Measurements from ENCODE around the gene CD9.

Gene CD9

GRCh38 chr12:6273541-6274230, 73.5 kb downstream of the CD9 start:
- DNase-seq (ENCODE audit: low read depth in 1 of 2, low spot score in 1 of 2) = no peak

DNA sequence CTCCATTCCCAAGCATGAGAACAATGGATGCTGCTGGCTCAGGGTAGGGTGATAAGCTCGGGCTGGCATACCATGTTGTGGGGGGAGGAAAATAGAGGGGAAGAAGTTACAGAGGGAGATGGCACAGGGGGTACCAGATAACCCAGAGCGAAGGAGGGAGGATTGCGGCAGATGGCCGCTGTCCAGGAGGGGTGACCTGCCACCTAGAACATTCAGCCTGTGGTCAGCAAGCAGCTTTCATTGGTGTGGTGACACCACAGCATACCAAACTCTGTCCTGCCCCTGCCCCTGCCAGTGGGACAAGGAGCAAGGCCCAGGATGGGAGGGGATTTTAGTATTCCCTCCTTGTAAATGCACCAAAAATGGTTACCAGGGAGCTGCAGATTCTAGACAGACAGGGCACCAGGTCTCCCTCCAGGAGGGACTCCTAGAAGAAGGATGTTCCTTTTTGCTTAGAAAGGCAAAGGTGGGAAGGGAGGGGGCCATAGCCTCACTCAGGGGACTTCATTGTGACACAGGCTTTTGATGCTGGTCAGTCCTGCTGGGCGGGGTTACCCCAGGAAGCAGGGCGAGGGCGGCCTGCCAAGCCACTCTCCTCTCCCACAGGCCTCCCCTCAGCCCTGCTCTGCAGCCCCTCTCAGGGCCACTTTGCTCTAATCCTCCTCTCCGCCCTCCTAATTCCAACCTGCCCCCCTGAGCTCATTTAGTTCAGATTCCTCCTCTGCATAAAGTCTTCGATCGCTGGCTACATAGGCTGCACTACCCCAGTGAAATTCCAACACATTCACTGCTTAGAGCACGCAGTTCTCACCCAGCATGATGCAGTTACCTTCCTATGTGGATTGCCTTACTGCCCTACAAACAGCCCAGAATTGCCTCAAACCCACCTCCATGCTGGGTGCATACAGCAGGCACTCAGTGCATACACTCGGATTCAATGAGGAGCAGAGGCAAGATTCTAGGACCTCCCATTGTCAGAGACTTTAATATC, 74.3 kb downstream of the CD9 start:
- no peak for DNase-seq (ENCODE audit: low read depth in 1 of 2, low spot score in 1 of 2)

DNA sequence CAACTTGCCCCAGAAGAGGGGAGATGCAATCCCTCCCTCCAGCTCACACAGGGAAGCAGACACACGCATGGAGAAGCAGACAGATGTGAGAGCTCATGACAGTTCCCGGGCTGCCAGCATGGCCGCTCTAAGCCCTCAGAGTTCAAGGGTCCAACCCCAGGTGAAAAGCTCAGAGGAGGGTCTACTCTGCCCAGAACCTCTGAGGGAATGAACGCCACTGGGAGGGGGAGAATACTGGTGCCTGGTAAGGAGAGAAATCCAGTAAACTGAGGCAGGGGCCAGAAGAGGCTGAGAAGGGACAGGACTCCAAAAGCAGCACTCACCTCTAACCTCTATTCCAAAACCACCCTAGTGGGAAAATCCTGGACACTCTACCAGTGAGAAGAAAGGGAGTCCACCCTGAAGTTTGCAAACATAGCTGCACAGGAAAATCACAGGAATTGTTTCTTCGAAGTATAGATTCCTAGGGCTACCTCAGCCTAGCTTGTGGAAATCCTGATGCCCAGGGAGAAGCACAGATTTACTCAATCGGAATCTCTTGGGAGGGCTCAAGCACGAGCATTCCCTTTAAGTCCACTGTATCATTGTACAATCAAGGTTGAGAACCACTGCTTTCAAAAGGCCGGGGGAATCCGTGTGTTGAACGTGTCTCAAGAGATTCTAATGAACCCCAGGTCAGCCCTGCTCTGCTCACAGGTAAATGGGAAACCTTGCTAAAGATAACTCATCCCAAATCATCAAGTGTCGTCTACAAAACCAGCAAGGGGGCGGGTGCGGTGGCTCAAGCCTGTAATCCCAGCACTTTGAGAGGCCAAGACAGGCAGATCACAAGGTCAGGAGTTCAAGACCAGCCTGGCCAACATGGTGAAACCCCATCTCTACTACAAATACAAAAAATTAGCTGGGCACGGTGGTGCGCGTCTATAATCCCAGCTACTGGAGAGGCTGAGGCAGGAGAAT, 76.0 kb downstream of the CD9 start:
- no peak for DNase-seq (ENCODE audit: low read depth in 1 of 2, low spot score in 1 of 2)

DNA sequence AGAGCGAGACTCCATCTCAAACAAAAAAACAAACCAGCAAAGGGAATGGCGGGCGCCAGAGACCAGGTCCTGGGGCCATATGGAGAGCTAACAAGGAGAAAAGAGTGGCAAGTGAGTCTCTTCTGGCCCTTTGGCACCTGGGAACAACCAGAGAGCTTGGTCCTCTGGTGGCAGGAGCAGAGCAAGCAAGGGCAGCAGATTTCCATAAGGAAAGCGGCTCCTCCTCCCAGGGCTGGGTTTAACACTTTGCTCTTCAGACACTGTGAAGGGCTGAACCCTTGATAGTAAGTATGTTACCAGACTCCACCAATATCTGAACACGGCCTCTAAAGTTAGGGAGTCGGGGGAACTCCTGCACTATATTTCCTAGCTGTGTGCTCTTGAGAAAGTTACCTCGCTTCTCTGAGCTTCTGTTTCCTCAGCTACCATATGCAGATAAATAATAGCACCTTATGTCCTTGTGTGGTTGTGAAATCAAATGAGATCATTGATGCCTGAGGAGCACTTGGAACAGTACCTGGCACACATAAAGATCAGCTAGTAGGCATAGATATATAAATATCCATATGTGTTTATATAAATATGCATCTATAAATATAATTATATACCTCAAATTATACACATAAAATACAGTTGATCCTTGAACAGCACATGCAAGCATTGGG, 76.9 kb downstream of the CD9 start:
- DNase-seq (ENCODE audit: low read depth in 1 of 2, low spot score in 1 of 2) = no peak

DNA sequence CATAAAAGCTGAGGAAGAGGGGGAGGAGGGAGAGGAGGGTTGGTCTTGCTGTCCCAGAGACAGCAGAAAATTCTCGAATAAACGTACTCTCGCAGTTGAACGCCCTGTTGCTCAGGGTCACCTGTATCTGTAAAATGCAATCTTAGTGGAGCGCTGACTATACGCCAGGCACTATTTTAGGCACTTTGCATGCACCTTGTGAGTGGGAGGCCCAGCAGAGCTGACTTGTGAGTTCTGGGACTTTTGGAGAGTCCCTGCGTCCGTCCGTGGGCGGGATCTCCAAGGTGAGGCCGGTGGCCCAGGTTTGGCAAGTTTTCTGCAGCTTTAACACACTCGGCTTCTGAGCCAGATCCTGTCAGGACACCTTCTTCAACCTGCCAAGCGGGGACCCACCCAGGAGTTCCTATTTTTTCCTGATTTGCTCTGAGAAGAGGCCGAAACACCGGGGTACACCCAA, 77.8 kb downstream of the CD9 start:
- DNase-seq (ENCODE audit: low read depth in 1 of 2, low spot score in 1 of 2) = no peak

GRCh38 chr12:6278439-6279255, 78.4 kb downstream of the CD9 start:
- peak; percentile 66 to 82 for DNase-seq (ENCODE audit: low read depth in 1 of 2, low spot score in 1 of 2)

- no peak for DNase-seq (ENCODE audit: low read depth in 1 of 2, low spot score in 1 of 2)
Observed at GRCh38 chr12:6279256-6279628, 79.0 kb downstream of the CD9 start.

DNA sequence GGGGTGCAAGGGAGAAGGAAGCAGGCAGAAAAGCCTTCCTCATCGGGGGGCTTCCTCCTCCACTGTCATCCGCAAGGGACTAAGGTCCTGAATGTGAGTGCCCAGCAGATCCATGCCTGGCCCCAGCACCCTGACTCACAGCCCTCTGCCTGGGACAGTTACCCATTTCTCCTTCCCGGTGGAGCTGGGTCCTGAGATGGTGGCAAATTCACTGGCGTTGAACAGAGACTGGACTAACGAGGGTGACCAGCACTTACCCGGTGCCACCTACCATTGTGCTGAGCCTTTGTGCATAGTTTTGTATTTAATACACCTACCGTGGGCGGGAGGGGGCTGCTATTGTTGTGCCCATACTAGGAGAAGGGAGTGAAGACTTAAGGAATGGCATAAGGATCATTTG, 79.4 kb downstream of the CD9 start:
- no peak for DNase-seq (ENCODE audit: low read depth in 1 of 2, low spot score in 1 of 2)

- no peak for DNase-seq (ENCODE audit: low read depth in 1 of 2, low spot score in 1 of 2)
Observed at GRCh38 chr12:6280053-6280469, 79.9 kb downstream of the CD9 start.

GRCh38 chr12:6280672-6281071, 80.5 kb downstream of the CD9 start:
- DNase-seq (ENCODE audit: low read depth in 1 of 2, low spot score in 1 of 2) = no peak

- DNase-seq (ENCODE audit: low read depth in 1 of 2, low spot score in 1 of 2) = no peak
Observed at GRCh38 chr12:6281081-6281809, 81.0 kb downstream of the CD9 start.

DNA sequence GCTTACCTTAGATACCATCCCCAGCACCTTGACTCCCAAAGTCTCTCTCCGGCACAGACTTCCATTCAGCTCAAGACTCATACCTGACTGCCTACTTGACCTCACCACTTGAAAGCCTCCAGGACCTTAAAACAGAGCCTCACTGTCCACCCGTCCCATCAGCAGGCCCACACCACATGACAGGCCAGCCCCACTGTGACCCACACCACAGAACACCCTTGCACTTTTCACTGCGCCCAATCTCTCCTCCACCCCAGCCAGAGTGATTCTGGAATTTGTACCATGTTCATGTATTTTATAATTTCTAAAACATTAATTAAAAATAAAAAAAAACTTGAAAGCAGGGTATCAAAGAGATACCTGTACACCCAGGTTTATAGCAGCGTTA, 82.2 kb downstream of the CD9 start:
- DNase-seq (ENCODE audit: low read depth in 1 of 2, low spot score in 1 of 2) = no peak

GRCh38 chr12:6284273-6284672, 84.1 kb downstream of the CD9 start:
- no peak for DNase-seq (ENCODE audit: low read depth in 1 of 2, low spot score in 1 of 2)

DNA sequence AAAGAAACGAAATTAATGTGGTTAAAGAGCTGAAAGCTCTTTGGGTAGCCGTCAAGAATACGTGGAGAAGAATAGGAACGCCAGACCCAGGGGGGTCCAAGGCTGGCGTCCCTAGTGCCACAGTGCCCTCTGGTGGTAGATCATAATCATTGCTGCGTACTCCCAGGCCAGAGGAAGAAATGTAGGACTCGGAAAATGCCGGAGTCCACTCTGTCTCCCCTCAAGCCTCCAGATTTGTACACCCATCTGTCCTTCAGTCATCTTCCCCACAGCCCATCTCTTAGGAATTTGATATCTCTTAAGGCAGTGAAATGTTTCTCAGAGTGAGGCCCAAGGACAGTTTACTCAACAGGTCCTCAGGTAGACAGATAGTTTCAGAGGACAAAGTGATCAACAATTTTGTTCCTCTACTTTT, 84.9 kb downstream of the CD9 start:
- peak; percentile 18 to 37 for DNase-seq (ENCODE audit: low read depth in 1 of 2, low spot score in 1 of 2)

- no peak for DNase-seq (ENCODE audit: low read depth in 1 of 2, low spot score in 1 of 2)
Observed at GRCh38 chr12:6285532-6286306, 85.5 kb downstream of the CD9 start.
